Uterus (tissue), 2 donors: ENCODE data around the gene HLCS.

ENCODE experiments used
- POLR2A ChIP-seq, 2 donors: fragments of 450-650 bp; IDR thresholded peaks; one replicate each; pipeline ENCODE4 v1.6.1; 2016; ENCODE audit warnings: antibody characterized with exemption in 2 of 2, mild to moderate bottlenecking in 1 of 2, moderate library complexity in 1 of 2
- TF ChIP-seq, protein P1 (sequence below), 4 experiments: fragments of 200-600 bp in 2 of 4; fragments of 450-650 bp in 2 of 4; sonication (generic) in 2 of 4; IDR thresholded peaks; one replicate each; pipeline ENCODE4 v1.5.1; 2016 to 2019; ENCODE audit warnings: antibody characterized with exemption in 4 of 4, mild to moderate bottlenecking in 2 of 4, moderate library complexity in 1 of 4

DNA sequence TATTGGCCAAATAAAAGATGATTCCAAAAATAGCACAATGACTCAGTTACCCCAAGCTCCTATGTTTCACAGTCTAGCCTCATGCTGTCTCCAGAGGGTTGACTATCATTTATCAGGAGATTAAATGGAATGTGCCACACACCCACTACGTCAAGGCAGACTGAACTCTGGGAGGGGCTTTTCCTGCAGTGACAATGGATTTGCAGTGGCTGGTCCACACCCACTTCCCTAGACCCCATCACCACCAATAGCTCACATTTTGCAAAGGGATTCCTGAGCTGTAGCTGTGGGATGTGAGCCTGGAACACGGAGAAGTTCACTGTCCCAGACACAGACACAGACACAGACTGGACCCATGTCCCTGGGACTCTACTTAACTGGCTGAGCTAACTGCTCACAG is 77.1 kb downstream of the HLCS start:
- TF ChIP-seq, protein P1, sequence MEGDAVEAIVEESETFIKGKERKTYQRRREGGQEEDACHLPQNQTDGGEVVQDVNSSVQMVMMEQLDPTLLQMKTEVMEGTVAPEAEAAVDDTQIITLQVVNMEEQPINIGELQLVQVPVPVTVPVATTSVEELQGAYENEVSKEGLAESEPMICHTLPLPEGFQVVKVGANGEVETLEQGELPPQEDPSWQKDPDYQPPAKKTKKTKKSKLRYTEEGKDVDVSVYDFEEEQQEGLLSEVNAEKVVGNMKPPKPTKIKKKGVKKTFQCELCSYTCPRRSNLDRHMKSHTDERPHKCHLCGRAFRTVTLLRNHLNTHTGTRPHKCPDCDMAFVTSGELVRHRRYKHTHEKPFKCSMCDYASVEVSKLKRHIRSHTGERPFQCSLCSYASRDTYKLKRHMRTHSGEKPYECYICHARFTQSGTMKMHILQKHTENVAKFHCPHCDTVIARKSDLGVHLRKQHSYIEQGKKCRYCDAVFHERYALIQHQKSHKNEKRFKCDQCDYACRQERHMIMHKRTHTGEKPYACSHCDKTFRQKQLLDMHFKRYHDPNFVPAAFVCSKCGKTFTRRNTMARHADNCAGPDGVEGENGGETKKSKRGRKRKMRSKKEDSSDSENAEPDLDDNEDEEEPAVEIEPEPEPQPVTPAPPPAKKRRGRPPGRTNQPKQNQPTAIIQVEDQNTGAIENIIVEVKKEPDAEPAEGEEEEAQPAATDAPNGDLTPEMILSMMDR (IDR thresholded peaks at IDR 0.05) = no peak
- no peak for TF ChIP-seq POLR2A (IDR thresholded peaks at IDR 0.05)
